Measurements from ENCODE around the gene ANKRD17.

GRCh38 chr4:73131281-73131680, 127.3 kb downstream of the ANKRD17 start:
- TF ChIP-seq CTCF (conservative IDR thresholded peaks at IDR 0.05; ENCODE audit: low read depth, low read length) (no peak), EZH2 (IDR thresholded peaks at IDR 0.05; ENCODE audit: low read length, unreplicated experiment) (no peak), EZH2phosphoT487 (IDR thresholded peaks at IDR 0.05; ENCODE audit: borderline replicate concordance, low read length) (no peak)
